ENCODE results near the gene MICU2.

The MICU2 gene

GRCh38 chr13:21549633-21550032 is 54.3 kb downstream of the MICU2 start:
- in situ Hi-C loops (cut with MboI; ENCODE audit: low sequenced_read_pairs) = no loop called here

DNA sequence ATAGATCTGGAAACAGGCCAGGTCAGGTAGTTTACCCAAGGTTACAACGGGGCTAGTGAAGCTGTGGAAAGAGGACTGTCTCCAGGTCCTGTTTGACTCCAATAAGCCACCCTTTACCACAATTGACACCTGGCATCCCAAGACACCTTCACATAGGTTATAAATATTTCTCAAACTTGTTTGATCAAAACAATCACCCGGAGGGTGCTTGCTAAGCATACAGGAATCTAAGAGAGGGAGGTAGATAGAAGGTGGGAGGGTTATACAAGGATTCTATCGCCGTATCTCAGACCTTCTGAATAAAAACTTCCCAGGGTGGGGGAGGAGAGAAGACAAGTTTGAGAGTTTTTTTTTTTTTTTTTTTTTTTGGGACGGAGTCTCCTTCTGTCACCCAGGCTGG is 55.4 kb downstream of the MICU2 start:
- in situ Hi-C loops (cut with MboI; ENCODE audit: low sequenced_read_pairs) = no loop called here

- in situ Hi-C loops (cut with MboI; ENCODE audit: low sequenced_read_pairs) = no loop called here
Measured at GRCh38 chr13:21546372-21546771, 57.6 kb downstream of the MICU2 start.

DNA sequence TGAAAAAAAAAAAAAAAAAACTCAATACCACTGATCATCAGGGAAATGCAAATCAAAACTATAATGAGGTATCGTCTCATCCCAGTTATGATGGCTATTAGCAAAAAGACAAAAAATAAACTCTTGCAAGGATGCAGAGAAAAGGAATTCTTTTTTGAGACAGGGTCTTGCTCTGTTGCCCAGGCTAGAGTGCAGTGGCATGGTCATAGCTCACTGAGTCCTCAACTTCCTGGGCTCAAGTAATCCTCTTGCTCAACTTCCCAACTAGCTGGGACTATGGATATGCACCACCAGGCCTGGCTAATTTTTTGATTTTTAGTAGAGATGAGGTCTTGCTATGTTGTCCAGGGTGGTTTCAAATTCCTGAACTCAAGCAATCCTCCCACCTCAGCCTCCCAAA is 59.5 kb downstream of the MICU2 start:
- in situ Hi-C loops (cut with MboI; ENCODE audit: low sequenced_read_pairs) = no loop called here

DNA sequence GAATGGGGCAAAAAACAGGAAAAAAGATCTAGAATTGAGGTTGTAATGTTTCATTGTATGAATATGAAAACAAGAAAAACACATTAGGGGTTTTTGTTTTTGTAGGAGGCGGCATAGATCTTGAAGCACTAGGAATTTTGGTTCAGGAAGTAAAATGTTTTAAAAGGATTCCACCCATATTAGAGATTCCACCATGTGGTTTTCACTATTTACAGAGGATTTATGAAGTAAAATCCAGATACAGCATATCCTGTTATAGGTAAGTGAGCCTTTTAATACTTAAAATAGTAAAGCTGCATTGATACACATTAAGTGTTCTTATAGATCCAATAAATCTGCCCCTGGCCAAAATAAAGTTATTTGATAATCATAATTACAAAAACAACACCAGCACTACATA is 61.4 kb downstream of the MICU2 start:
- in situ Hi-C loops (cut with MboI; ENCODE audit: low sequenced_read_pairs) = no loop called here

DNA sequence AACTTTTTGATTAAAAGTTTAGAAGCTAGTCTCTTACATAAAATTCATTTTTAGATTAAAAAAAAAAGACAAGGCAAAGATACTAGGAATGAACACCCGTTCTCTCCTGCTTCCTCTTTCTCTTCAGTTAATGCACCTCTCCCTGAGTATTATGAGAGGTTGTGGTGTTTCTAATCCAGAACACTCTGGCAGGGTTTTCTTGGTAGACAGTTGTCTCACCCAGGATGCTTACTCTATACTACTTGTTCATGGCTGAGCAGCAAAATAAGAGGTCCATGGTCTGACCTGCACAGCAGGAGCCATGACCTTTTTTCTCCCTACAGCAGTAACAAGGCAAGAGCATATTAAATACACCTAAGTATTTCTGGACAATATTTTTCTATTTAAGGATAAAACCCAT is 62.0 kb downstream of the MICU2 start:
- in situ Hi-C loops (cut with MboI; ENCODE audit: low sequenced_read_pairs) = no loop called here

DNA sequence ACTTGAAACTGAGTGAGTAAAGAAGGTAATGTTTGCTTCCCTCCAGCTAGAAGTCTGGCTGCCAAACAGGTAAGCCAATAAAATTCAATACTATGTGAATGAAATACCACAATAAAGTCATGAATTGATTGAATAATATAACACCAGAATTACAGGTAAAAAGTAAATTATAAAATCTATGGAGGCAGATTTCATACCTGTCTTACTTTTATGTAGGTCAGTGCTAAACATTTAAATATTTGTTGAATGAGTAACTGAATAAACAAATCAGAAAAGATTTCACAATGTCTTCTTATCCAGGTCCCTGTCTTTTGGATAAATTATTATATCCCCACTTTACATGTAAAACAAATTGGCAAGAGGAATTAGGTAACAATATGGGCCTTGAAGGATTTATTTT is 62.7 kb downstream of the MICU2 start:
- in situ Hi-C loops (cut with MboI; ENCODE audit: low sequenced_read_pairs) = no loop called here

DNA sequence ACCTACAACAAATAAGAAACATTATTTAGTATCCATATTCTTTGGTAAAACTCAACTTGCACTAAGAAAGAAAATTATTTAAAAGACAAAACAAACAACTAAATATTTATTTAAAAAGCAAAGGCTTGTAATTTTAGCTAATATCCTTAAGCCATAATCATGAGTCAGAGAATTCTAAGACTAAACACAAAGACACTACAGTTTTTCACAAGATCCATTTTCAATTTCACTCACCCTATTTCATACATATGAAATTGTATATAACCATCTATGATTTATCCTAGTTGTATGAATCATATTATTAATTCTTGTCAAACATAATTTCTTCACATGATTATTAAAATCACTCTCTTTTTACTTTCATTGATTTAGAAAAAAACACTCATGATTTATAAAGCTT is 64.3 kb downstream of the MICU2 start:
- in situ Hi-C loops (cut with MboI; ENCODE audit: low sequenced_read_pairs) = no loop called here

GRCh38 chr13:21538753-21539152 is 65.2 kb downstream of the MICU2 start:
- in situ Hi-C loops (cut with MboI; ENCODE audit: low sequenced_read_pairs) = no loop called here

GRCh38 chr13:21538280-21538679 is 65.7 kb downstream of the MICU2 start:
- in situ Hi-C loops (cut with MboI; ENCODE audit: low sequenced_read_pairs) = no loop called here

DNA sequence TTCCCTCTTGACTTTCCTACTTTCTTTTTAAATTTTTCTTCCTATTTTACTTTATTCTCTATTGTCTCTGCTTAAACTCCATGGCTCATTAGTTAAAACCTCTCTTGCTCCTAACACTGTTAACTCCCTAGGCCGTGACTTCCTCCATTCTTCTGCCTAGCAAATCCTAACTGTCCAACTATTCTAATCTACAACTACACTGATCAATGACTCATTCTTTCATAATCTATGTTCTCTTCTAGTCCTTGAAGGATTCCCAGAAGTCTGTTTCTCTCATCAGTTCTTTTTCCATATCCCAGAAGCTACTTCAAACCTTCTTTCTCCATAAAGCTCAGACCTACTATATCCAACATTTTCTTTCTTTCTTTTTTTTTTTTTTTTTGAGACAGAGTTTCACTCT is 66.9 kb downstream of the MICU2 start:
- in situ Hi-C loops (cut with MboI; ENCODE audit: low sequenced_read_pairs) = no loop called here

DNA sequence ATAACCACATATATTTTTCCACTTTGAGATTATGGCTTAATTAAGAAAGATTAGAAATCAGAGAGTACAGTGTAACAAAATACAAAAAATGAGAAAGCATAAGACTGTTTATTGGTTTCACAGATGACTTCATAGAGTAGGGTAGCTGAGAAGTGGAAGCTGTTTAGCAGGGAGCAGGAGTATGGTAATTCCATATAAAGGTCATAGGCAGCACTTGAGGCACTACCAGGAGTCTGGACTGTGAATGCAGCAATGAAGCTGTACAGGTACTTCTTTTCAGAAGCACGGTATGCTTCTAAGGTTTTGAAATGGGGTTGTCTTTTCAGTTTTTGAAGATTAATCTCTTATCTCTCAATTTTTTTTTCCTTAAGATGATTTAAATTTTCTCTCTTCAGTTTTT is 69.2 kb downstream of the MICU2 start:
- in situ Hi-C loops (cut with MboI; ENCODE audit: low sequenced_read_pairs) = no loop called here

- in situ Hi-C loops (cut with MboI; ENCODE audit: low sequenced_read_pairs) = no loop called here
Measured at GRCh38 chr13:21531455-21531854, 72.5 kb downstream of the MICU2 start.

DNA sequence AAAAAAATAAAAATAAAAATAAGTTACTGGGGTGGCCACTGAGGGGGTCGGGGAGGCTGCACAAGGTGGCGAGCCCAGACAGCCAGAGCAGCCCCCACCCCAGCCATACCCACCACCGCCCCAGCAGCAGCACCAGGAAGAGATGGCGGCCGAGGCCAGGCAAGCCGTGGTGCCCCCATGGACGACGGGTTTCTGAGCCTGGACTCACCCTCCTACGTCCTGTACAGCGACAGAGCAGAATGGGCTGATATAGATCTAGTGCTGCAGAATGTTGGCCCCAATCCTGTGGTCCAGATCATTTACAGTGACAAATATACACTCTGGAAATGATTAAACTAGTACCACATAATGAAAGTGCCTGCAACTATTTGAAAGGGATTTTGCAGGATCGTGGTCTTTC is 73.3 kb downstream of the MICU2 start:
- in situ Hi-C loops (cut with MboI; ENCODE audit: low sequenced_read_pairs) = no loop called here

DNA sequence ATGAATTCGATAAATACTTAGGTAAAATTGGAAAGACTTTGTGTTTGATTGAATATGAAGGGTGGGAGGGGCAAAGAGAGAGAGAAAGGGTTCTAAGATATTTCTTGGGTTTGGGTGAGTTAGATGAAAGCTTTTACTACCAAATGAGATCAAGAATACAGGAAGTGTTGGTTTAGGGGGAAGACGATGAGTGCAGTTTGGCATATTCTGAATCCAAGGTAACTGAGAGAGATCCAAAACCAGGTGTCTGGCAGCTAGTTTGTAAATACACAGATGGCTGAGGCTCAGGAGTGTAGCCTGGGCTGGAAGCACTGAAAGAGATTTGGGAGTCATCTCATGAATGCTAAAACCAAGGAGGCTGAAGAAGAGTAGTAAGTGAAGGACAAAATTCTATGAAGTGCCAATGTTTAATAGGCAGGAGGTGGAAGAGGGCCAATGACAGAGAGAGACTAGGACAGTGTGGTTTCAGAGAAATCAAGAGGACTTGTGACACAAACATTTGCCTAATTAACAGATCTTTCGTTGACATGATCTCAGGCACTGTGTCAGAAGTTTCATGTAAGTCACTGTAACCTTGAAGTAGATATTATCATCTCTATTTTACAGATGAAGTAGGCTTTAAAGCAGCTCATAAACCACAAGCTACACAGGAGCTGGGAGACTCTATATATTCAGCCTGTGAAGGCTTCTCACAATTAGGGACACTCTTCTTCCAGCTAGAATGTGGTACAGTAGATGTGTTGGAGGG is 74.7 kb downstream of the MICU2 start:
- in situ Hi-C loops (cut with MboI; ENCODE audit: low sequenced_read_pairs) = no loop called here

DNA sequence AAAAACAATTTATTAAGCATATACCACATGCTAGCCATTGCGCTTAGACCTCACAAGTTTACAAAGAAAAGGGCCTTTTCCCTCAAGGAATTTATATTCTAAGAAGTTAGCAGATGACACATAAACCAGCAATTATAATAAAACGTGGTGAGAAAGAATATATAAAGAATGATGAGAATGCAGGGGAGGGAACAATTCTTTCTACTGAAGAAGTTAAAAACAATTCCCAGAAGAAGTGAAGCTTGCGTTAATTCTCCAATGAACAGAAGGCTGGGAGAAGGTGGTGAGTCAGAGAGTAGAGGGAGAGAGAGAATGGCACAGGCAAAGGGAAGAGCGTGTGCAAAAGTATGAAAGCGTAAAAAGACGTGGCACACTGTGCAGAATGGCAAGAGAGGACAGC is 75.4 kb downstream of the MICU2 start:
- in situ Hi-C loops (cut with MboI; ENCODE audit: low sequenced_read_pairs) = no loop called here

- in situ Hi-C loops (cut with MboI; ENCODE audit: low sequenced_read_pairs) = no loop called here
Measured at GRCh38 chr13:21526707-21527540, 77.0 kb downstream of the MICU2 start.

- in situ Hi-C loops (cut with MboI; ENCODE audit: low sequenced_read_pairs) = no loop called here
Measured at GRCh38 chr13:21522847-21523246, 81.1 kb downstream of the MICU2 start.

DNA sequence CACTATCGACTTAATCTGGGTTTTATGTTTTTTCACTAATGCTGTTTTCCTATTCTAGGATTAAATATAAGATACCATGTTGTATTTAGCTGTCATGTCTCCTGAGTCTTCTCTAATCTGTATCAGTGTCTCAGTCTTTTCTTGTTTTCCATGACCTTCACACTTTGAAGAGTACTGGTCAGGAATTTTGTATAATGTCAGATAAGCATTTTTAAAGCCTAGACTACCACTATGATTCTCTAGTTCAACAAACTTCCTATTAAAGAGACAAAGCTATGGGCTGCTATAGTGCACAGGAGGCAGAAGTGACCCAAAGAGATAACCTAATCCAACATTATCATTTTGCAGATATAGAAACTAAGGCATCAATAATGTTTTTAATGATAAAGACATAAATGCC is 81.8 kb downstream of the MICU2 start:
- in situ Hi-C loops (cut with MboI; ENCODE audit: low sequenced_read_pairs) = no loop called here

- in situ Hi-C loops (cut with MboI; ENCODE audit: low sequenced_read_pairs) = no loop called here
Measured at GRCh38 chr13:21518617-21519144, 85.3 kb downstream of the MICU2 start.

GRCh38 chr13:21517576-21517975 is 86.4 kb downstream of the MICU2 start:
- in situ Hi-C loops (cut with MboI; ENCODE audit: low sequenced_read_pairs) = no loop called here

DNA sequence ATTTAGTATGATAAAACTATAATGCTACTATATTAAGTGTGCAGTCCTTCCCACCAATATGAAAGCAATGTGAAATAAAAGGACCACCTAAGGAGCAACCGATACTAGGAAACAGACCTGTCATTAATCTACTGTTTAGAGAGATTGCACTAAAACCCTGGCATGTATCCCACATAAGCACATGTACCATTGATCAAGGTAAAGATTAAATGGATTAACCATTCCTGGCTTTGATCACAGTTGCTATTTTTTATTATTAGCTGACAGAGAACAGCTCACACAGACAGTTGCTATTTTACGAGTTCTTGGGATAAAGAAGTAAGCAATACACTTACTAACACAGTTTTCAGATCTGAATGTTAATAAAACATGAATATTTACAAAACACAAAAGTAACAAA is 87.2 kb downstream of the MICU2 start:
- in situ Hi-C loops (cut with MboI; ENCODE audit: low sequenced_read_pairs) = no loop called here

Measured in HL-60/S4 (cell line).